ENCODE data around the gene SNX30. TPM values are rescaled to one million over a fixed set of nuclear protein-coding genes. Genes with fewer than 3 reads are reported as not detected.

The SNX30 gene
- total and polyA plus RNA-seq, 2 donors (not counting 1 experiment from before 2014, with no cell fraction given) = 3.8 to 20.6 TPM

- no peaks in the 10 kb centered on the region for H3K9me3 ChIP-seq (ENCODE audit: control extremely low read depth in 1 of 3, control insufficient read depth in 2 of 3, insufficient read depth in 1 of 3, low read length in 2 of 3)
- POLR2A ChIA-PET = no interaction called here
- peaks cover 6% of the 10 kb centered on the region for H3K79me2 ChIP-seq (ENCODE audit: control insufficient read depth, insufficient read depth, low read length)
- H2AFZ ChIP-seq (ENCODE audit: insufficient read depth, low read depth, low read length, poor library complexity, severe bottlenecking) = peak overlapping the region; percentile 6
- no peaks in the 10 kb centered on the region for H3K27me3 ChIP-seq (replicated peaks in 1 of 4; ENCODE audit: control extremely low read depth in 1 of 4, control insufficient read depth in 3 of 4, insufficient read depth in 4 of 4, low read length in 3 of 4)
- H3K9ac ChIP-seq (ENCODE audit: low read length) = no peak overlapping the region
- ATAC-seq (ENCODE audit: low read depth) (peak; percentile 28), DNase-seq (no peak)
- H3K27ac ChIP-seq (ENCODE audit: low read length in 2 of 2) = no peak overlapping the region
- Mint-ChIP-seq H3K9me3 (ENCODE audit: insufficient read depth) (no peaks in the 10 kb centered on the region), H3K27me3 (peaks cover 6% of the 10 kb centered on the region), H3K27ac (no peak overlapping the region), H3K4me1 (peaks cover 17% of the 10 kb centered on the region), H3K4me3 (peak overlapping the region; percentile 33)
- 11% methylated on average over 3 of the region's 5 CpGs for WGBS (ENCODE audit: insufficient coverage)
- no peaks in the 10 kb centered on the region for H3K36me3 ChIP-seq (replicated peaks in 1 of 2; ENCODE audit: control extremely low read depth in 1 of 2, control insufficient read depth in 1 of 2, extremely low read depth in 1 of 2, insufficient read depth in 2 of 2, low read length in 1 of 2)
- peak overlapping the region; percentile 39 for H3K4me2 ChIP-seq (replicated peaks; ENCODE audit: low read depth, low read length, poor library complexity, severe bottlenecking)
- TF ChIP-seq EZH2 (IDR thresholded peaks at IDR 0.05; ENCODE audit: borderline replicate concordance, insufficient read depth, low read depth, low read length, poor library complexity, severe bottlenecking) = no peak
- peaks cover 10 to 15% of the 10 kb centered on the region in 2 donors for H3K4me1 ChIP-seq (ENCODE audit: control insufficient read depth in 2 of 2, insufficient read depth in 2 of 2, low read length in 2 of 2)
- no peaks in the 10 kb centered on the region for H4K20me1 ChIP-seq (ENCODE audit: control insufficient read depth, insufficient read depth, low read length, poor library complexity, severe bottlenecking)
- no peak overlapping the region for H3K4me3 ChIP-seq (ENCODE audit: control extremely low read depth in 1 of 5, extremely low read depth in 1 of 5, insufficient read depth in 1 of 5, low read depth in 2 of 5, low read length in 4 of 5)
- intact Hi-C loops (cut with micrococcal nuclease) = loop anchor here (1.0 kb wide), 1 partner anchor 9 kb away; no protein-coding TSS in a partner anchor
- CTCF ChIA-PET = interaction anchor here (1.1 kb wide), 1 partner anchor 373 kb away, joined by 4 read pairs; no protein-coding TSS in a partner anchor
Observed at GRCh38 chr9:112817860-112818203, 67.3 kb downstream of the SNX30 start.

GRCh38 chr9:112819635-112820496 is 69.3 kb downstream of the SNX30 start:
- Histone ChIP-seq H3K4me3 (ENCODE audit: control extremely low read depth in 1 of 5, extremely low read depth in 1 of 5, insufficient read depth in 1 of 5, low read depth in 2 of 5, low read length in 4 of 5) (no peak overlapping the region), H3K27ac (ENCODE audit: low read length in 2 of 2) (no peak overlapping the region), H3K4me2 (replicated peaks; ENCODE audit: low read depth, low read length, poor library complexity, severe bottlenecking) (no peak overlapping the region), H3K9me3 (ENCODE audit: control extremely low read depth in 1 of 3, control insufficient read depth in 2 of 3, insufficient read depth in 1 of 3, low read length in 2 of 3) (no peaks in the 10 kb centered on the region), H3K9ac (ENCODE audit: low read length) (no peak overlapping the region), H2AFZ (ENCODE audit: insufficient read depth, low read depth, low read length, poor library complexity, severe bottlenecking) (no peak overlapping the region), H4K20me1 (ENCODE audit: control insufficient read depth, insufficient read depth, low read length, poor library complexity, severe bottlenecking) (no peaks in the 10 kb centered on the region), H3K36me3 (replicated peaks in 1 of 2; ENCODE audit: control extremely low read depth in 1 of 2, control insufficient read depth in 1 of 2, extremely low read depth in 1 of 2, insufficient read depth in 2 of 2, low read length in 1 of 2) (no peaks in the 10 kb centered on the region), H3K79me2 (ENCODE audit: control insufficient read depth, insufficient read depth, low read length) (peaks cover 6% of the 10 kb centered on the region), H3K4me1 (ENCODE audit: control insufficient read depth in 2 of 2, insufficient read depth in 2 of 2, low read length in 2 of 2) (peaks cover 10 to 15% of the 10 kb centered on the region in 2 donors), H3K27me3 (replicated peaks in 1 of 4; ENCODE audit: control extremely low read depth in 1 of 4, control insufficient read depth in 3 of 4, insufficient read depth in 4 of 4, low read length in 3 of 4) (no peaks in the 10 kb centered on the region)
- intact Hi-C loops (cut with micrococcal nuclease) = loop anchor here (1.0 kb wide), 1 partner anchor 377 kb away; no protein-coding TSS in a partner anchor
- ChIA-PET CTCF (interaction anchor here (0.6 to 2.2 kb wide), 35 partner anchors 8 to 1060 kb away, joined by 3 to 29 read pairs (median 4); partner anchors contain the start of genes HSDL2, INIP and KIAA1958), POLR2A (no interaction called here)
- Mint-ChIP-seq H3K4me1 (peaks cover 17% of the 10 kb centered on the region), H3K27me3 (peaks cover 6% of the 10 kb centered on the region), H3K27ac (no peak overlapping the region), H3K9me3 (ENCODE audit: insufficient read depth) (no peaks in the 10 kb centered on the region), H3K4me3 (peak overlapping the region; percentile 8)
- 73% methylated on average over 3 of the region's 7 CpGs for WGBS (ENCODE audit: insufficient coverage)
- peak; percentile 63 for DNase-seq
- TF ChIP-seq CTCF (IDR thresholded peaks at IDR 0.05) (peak; percentile 68), EZH2 (IDR thresholded peaks at IDR 0.05; ENCODE audit: borderline replicate concordance, insufficient read depth, low read depth, low read length, poor library complexity, severe bottlenecking) (no peak)
- ATAC-seq (ENCODE audit: low read depth) = peak; percentile 70

Data from B cell (primary cell).